GM12878 (cell line): ENCODE results near the gene TTC23. TPM values are rescaled to one million over a fixed set of nuclear protein-coding genes. Genes with fewer than 3 reads are reported as not detected.

Experiments
- ATAC-seq: fragments of 200-7000 bp; cut with Tn5 transposase; 3 replicates; pipeline ENCODE4 v1.9.1; 2020; ENCODE audit warnings: mild to moderate bottlenecking, moderate library complexity
- BruUV-seq: library from RNA; stranded (reverse); fragments of 400-500 nt; replicated peaks from 2 replicates; lab custom pipeline; 2021; lab: Mats Ljungman, UMichigan
- CTCF ChIA-PET: fragments of 300-600 bp; sonication (Branson Sonifier 250); formaldehyde crosslinking; extraction: SDS; loops from one replicate; lab custom pipeline; 2021; ENCODE audit warnings: inconsistent platforms; lab: Yijun Ruan, JAX
- POLR2A ChIA-PET: fragments of 350-600 bp; formaldehyde crosslinking; extraction: SDS; loops from one replicate; lab custom pipeline; 2021; ENCODE audit warnings: inconsistent platforms; lab: Charles Lee
- RAD21 ChIA-PET: fragments of 300-600 bp; sonication (Branson Sonifier 250); formaldehyde crosslinking; loops from one replicate; lab custom pipeline; 2023; ENCODE audit warnings: antibody characterized with exemption; ENCODE audit not compliant: unreplicated experiment; lab: Charles Lee
- SMC1A ChIA-PET: fragments of 300-600 bp; sonication (Branson Sonifier 250); formaldehyde crosslinking; loops from one replicate; lab custom pipeline; 2023; ENCODE audit not compliant: unreplicated experiment, uncharacterized antibody; lab: Charles Lee
- DNase-seq: peaks from one replicate; pipeline ENCODE4 v3.0.0-alpha.2; 2011; ENCODE audit warnings: low read depth, low spot score
- FAIRE-seq: peaks from 3 replicates; lab custom pipeline; 2011; peaks lifted over from hg19 to GRCh38; lab: Jason Lieb, UNC
- H2AFZ ChIP-seq: 2 replicates; pipeline ENCODE4 v1.6.0; 2011; ENCODE audit warnings: low read depth, low read length, control low read depth; ENCODE audit not compliant: control insufficient read depth
- H3K27ac ChIP-seq: 2 replicates; pipeline ENCODE4 v1.5.1; 2011; ENCODE audit warnings: control low read depth; ENCODE audit not compliant: control insufficient read depth, insufficient read depth
- H3K27me3 ChIP-seq, 2 experiments: replicated peaks in 1 of 2; 2 replicates each; pipeline versions ENCODE4 v1.6.0 to v1.6.1; 2011; ENCODE audit warnings: low read length in 1 of 2; ENCODE audit not compliant: control insufficient read depth in 2 of 2, insufficient read depth in 2 of 2
- H3K36me3 ChIP-seq, 2 experiments: 2 replicates each; pipeline ENCODE4 v1.5.1; 2011; ENCODE audit warnings: low read length in 1 of 2; ENCODE audit not compliant: control insufficient read depth in 2 of 2, insufficient read depth in 2 of 2
- H3K4me1 ChIP-seq: 2 replicates; pipeline ENCODE4 v1.6.1; 2011; ENCODE audit warnings: mild to moderate bottlenecking, low read length, moderate library complexity, mixed read lengths; ENCODE audit not compliant: control insufficient read depth, insufficient read depth
- H3K4me2 ChIP-seq: 2 replicates; pipeline ENCODE4 v1.6.0; 2011; ENCODE audit warnings: control low read depth; ENCODE audit not compliant: control insufficient read depth, insufficient read depth
- H3K4me3 ChIP-seq: fragments of 200-600 bp; sonication (generic); 2 replicates; pipeline ENCODE4 v1.5.1; 2016
- H3K79me2 ChIP-seq: 2 replicates; pipeline ENCODE4 v1.6.0; 2011; ENCODE audit warnings: low read length; ENCODE audit not compliant: control insufficient read depth, insufficient read depth
- H3K9ac ChIP-seq: 2 replicates; pipeline ENCODE4 v1.8.0; 2011; ENCODE audit warnings: low read length, control low read depth, mixed read lengths; ENCODE audit not compliant: control insufficient read depth, insufficient read depth
- H3K9me3 ChIP-seq: replicated peaks from 3 replicates; pipeline ENCODE4 v1.5.1; 2011; ENCODE audit warnings: mild to moderate bottlenecking, low read length; ENCODE audit not compliant: control insufficient read depth, insufficient read depth
- H4K20me1 ChIP-seq: 2 replicates; pipeline ENCODE4 v1.6.0; 2011; ENCODE audit not compliant: control insufficient read depth, insufficient read depth
- BRCA1 ChIP-seq: IDR thresholded peaks from 2 replicates; pipeline ENCODE4 v1.6.1; 2011; ENCODE audit warnings: low read depth, low read length, improper control_type of control experiment
- EED ChIP-seq: sonication (generic); IDR thresholded peaks from 2 replicates; pipeline ENCODE4 v1.6.1; 2016; ENCODE audit warnings: antibody characterized with exemption, low read depth
- EGR1 ChIP-seq, 2 experiments: IDR thresholded peaks; 1 replicate in 1 of 2; 2 replicates in 1 of 2; pipeline ENCODE4 v1.6.1; 2011 to 2012; ENCODE audit warnings: low read depth in 2 of 2, low read length in 2 of 2, borderline replicate concordance in 1 of 2, mild to moderate bottlenecking in 1 of 2, moderate library complexity in 1 of 2
- EZH2 ChIP-seq: IDR thresholded peaks from 2 replicates; pipeline ENCODE4 v1.6.1; 2012; ENCODE audit warnings: low read depth, mild to moderate bottlenecking, control low read depth, inconsistent platforms, low read length, borderline replicate concordance; ENCODE audit not compliant: control insufficient read depth
- FOS ChIP-seq: IDR thresholded peaks from 3 replicates; pipeline ENCODE4 v1.6.1; 2011; ENCODE audit warnings: borderline replicate concordance; ENCODE audit not compliant: insufficient read length; ENCODE audit errors: extremely low read depth
- HDAC6 ChIP-seq: fragments of 200-600 bp; sonication (generic); IDR thresholded peaks from one replicate; pipeline ENCODE4 v1.8.0; 2017; ENCODE audit warnings: antibody characterized with exemption; ENCODE audit not compliant: unreplicated experiment
- IKZF1 ChIP-seq: fragments of 450-650 bp; conservative IDR thresholded peaks from 2 replicates; pipeline ENCODE4 v1.6.1; 2017; ENCODE audit warnings: antibody characterized with exemption, mild to moderate bottlenecking
- JUND ChIP-seq: IDR thresholded peaks from 2 replicates; pipeline ENCODE4 v1.6.1; 2012; ENCODE audit warnings: low read depth, mild to moderate bottlenecking, low read length, improper control_type of control experiment, moderate library complexity
- KDM1A ChIP-seq: fragments of 200-600 bp; sonication (generic); IDR thresholded peaks from 2 replicates; pipeline ENCODE4 v1.6.1; 2016; ENCODE audit warnings: borderline replicate concordance
- MEF2A ChIP-seq: IDR thresholded peaks from 2 replicates; pipeline ENCODE4 v1.6.1; 2011; ENCODE audit warnings: low read depth, mild to moderate bottlenecking, low read length, moderate library complexity; ENCODE audit not compliant: insufficient read depth
- MLLT1 ChIP-seq: fragments of 450-650 bp; IDR thresholded peaks from 2 replicates; pipeline ENCODE4 v1.6.1; 2016; ENCODE audit warnings: mild to moderate bottlenecking
- NR2C1 ChIP-seq: fragments of 450-650 bp; IDR thresholded peaks from 2 replicates; pipeline ENCODE4 v1.6.1; 2017; ENCODE audit warnings: antibody characterized with exemption, mild to moderate bottlenecking, moderate library complexity
- SMAD1 ChIP-seq: fragments of 450-650 bp; IDR thresholded peaks from 2 replicates; pipeline ENCODE4 v1.6.1; 2018; ENCODE audit warnings: mild to moderate bottlenecking, low read depth; ENCODE audit not compliant: partially characterized antibody
- STAT1 ChIP-seq: fragments of 450-650 bp; conservative IDR thresholded peaks from 2 replicates; pipeline ENCODE4 v1.6.1; 2014; ENCODE audit warnings: antibody characterized with exemption, mild to moderate bottlenecking
- TCF3 ChIP-seq: IDR thresholded peaks from 2 replicates; pipeline ENCODE4 v1.6.1; 2012; ENCODE audit warnings: low read depth, mild to moderate bottlenecking, low read length, borderline replicate concordance; ENCODE audit not compliant: insufficient read depth
- USF2 ChIP-seq: IDR thresholded peaks from 2 replicates; pipeline ENCODE4 v1.6.1; 2011; ENCODE audit warnings: low read depth, low read length, improper control_type of control experiment, borderline replicate concordance
- YBX1 ChIP-seq: fragments of 450-650 bp; IDR thresholded peaks from 2 replicates; pipeline ENCODE4 v1.6.1; 2016; ENCODE audit warnings: antibody characterized with exemption
- ZBTB33 ChIP-seq: fragments of 450-650 bp; IDR thresholded peaks from 2 replicates; pipeline ENCODE4 v1.6.1; 2017; ENCODE audit warnings: mild to moderate bottlenecking
- ZNF274 ChIP-seq: IDR thresholded peaks from one replicate; pipeline ENCODE4 v1.8.0; 2011; ENCODE audit not compliant: insufficient read length, insufficient read depth
- ZNF622 ChIP-seq: fragments of 450-650 bp; IDR thresholded peaks from 2 replicates; pipeline ENCODE4 v1.6.1; 2017; ENCODE audit warnings: mild to moderate bottlenecking, inconsistent platforms
- ZZZ3 ChIP-seq: IDR thresholded peaks from 2 replicates; pipeline ENCODE4 v1.6.1; 2011; ENCODE audit warnings: low read depth; ENCODE audit not compliant: control insufficient read depth, insufficient read length
- WGBS: methylation state at CpG from one replicate; pipeline ENCODE4 v1.1.6; 2016; ENCODE audit warnings: low lambda C conversion rate; ENCODE audit not compliant: insufficient replicate concordance, insufficient coverage; ENCODE audit errors: missing lambda C conversion rate; 5-methylcytosine and 5-hydroxymethylcytosine counted together
- in situ Hi-C: fragments of 300-500 bp; cut with MboI; formaldehyde crosslinking; loops from 9 replicates; pipeline ENCODE4 v1.14.3; 2018; ENCODE audit warnings: mixed read lengths
- intact Hi-C: fragments of 100-400 bp; cut with micrococcal nuclease; formaldehyde crosslinking; loops from one replicate; pipeline ENCODE4 v1.14.2; 2022; ENCODE audit not compliant: unreplicated experiment
- polyA plus RNA-seq, 11 experiments: library from polyadenylated mRNA; depleted of rRNA in 4 of 11; unstranded in 6 of 11; stranded (reverse) in 5 of 11; fragments of >200 nt; fragmentation: Nextera tagmentation in 4 of 11; fragmentation: Illumina TruSeq in 1 of 11; extraction: Ambion mirVana in 4 of 11; extraction: Trizol in 1 of 11; gene quantifications; 1 replicate in 1 of 11; 2 replicates in 10 of 11; pipeline versions ENCODE4 v1.2.1 to v1.2.3, GENCODE V29; 2011 to 2016; ENCODE audit warnings: inconsistent platforms in 2 of 11, missing spikeins in 2 of 11, low read depth in 1 of 11
- total RNA-seq, 4 experiments: library from RNA; depleted of rRNA in 3 of 4; stranded (reverse); fragments of >200 nt in 3 of 4; fragmentation: Illumina TruSeq in 1 of 4; extraction: Trizol in 1 of 4; gene quantifications; 2 replicates each; pipeline versions ENCODE4 v1.2.1 to v1.2.3, GENCODE V29; 2013 to 2021

Gene TTC23
- total and polyA plus RNA-seq, 10 of the 15 experiments (the other 5 are each of a cell fraction or from before 2014, with no cell fraction given) = 1.2 to 9.0 (median 6.5) TPM

- Histone ChIP-seq H3K36me3 (no peaks in the 10 kb centered on the region), H3K27ac (peak overlapping the region; percentile 76), H4K20me1 (no peaks in the 10 kb centered on the region), H3K27me3 (no peaks in the 10 kb centered on the region), H3K4me3 (no peak overlapping the region), H3K9me3 (no peaks in the 10 kb centered on the region), H3K9ac (no peak overlapping the region; the same call in 1 of the 2 replicates), H3K4me2 (peak overlapping the region; percentile 73), H3K4me1 (peaks cover 12% of the 10 kb centered on the region), H2AFZ (peak overlapping the region; percentile 69), H3K79me2 (no peaks in the 10 kb centered on the region)
- in situ Hi-C loops (no loop called here), intact Hi-C loops (no loop called here)
- no TSS peak for BruUV-seq
- WGBS = 0% methylated on average over 1 of the region's 1 CpG
- DNase-seq (peak; percentile 49), ATAC-seq (peak; percentile 95), FAIRE-seq (no peak)
- SMC1A ChIA-PET = interaction anchor here (1.5 to 1.8 kb wide), 2 partner anchors 12 to 14 kb away, joined by 5 read pairs; partner anchors contain the start of gene LRRC28
- RAD21 ChIA-PET = interaction anchor here (1.0 kb wide), 1 partner anchor 15 kb away, joined by 3 read pairs; no protein-coding TSS in a partner anchor
- CTCF ChIA-PET = interaction anchor here (1.3 kb wide), 3 partner anchors 16 to 517 kb away, joined by 3 to 4 read pairs (median 4); no protein-coding TSS in a partner anchor
- POLR2A ChIA-PET = interaction anchor here (0.5 to 1.1 kb wide), 2 partner anchors 11 to 227 kb away, joined by 3 read pairs; partner anchors contain the start of gene LRRC28
- no peak for TF ChIP-seq USF2
- TF ChIP-seq MLLT1 = no peak
- TF ChIP-seq BRCA1 = no peak
- TF ChIP-seq KDM1A = no peak
- no peak for TF ChIP-seq TCF3
- TF ChIP-seq FOS = no peak
- TF ChIP-seq ZNF274 = no peak
- no peak for TF ChIP-seq ZNF622
- TF ChIP-seq ZBTB33 = no peak
- TF ChIP-seq IKZF1 = no peak
- peak; percentile 82; the same call in 1 of the 2 replicates for TF ChIP-seq JUND
- no peak for TF ChIP-seq YBX1
- no peak for TF ChIP-seq ZZZ3
- TF ChIP-seq STAT1 = no peak
- TF ChIP-seq EED = no peak
- no peak for TF ChIP-seq EZH2
- no peak for TF ChIP-seq SMAD1
- 0 out of 2 replicates have a peak, but pooled peaks have one; percentile 37 for TF ChIP-seq MEF2A
- no peak for TF ChIP-seq HDAC6
- TF ChIP-seq NR2C1 = no peak
- TF ChIP-seq EGR1 (IDR thresholded peaks at IDR 0.05; ENCODE audit: borderline replicate concordance in 1 of 2, low read depth in 2 of 2, low read length in 2 of 2) = no peak
These were observed 9.7 kb downstream of the TTC23 start for GRCh38 chr15:99239545-99240198.
